ENCODE data around the gene POC5. TPM values are rescaled to one million over a fixed set of nuclear protein-coding genes. Genes with fewer than 3 reads are reported as not detected.

Gene POC5
- polyA plus RNA-seq, 4 donors: 4.3 to 9.0 (median 6.7) TPM

- Histone ChIP-seq H3K4me3 (ENCODE audit: low read depth in 1 of 3, low read length in 3 of 3) (no peak overlapping the region), H3K27me3 (ENCODE audit: control insufficient read depth in 3 of 3, insufficient read depth in 3 of 3, low read length in 3 of 3) (peaks cover 0 to 4% (median 0%) of the 10 kb centered on the region in 3 donors), H3K9me3 (ENCODE audit: control insufficient read depth in 2 of 2, insufficient read depth in 1 of 2, low read depth in 1 of 2, low read length in 1 of 2) (peaks cover 0 to 4% of the 10 kb centered on the region in 2 donors), H3K36me3 (ENCODE audit: control insufficient read depth in 3 of 3, insufficient read depth in 2 of 3, low read depth in 1 of 3, low read length in 3 of 3) (no peaks in the 10 kb centered on the region), H3K27ac (ENCODE audit: low read depth in 1 of 3, low read length in 2 of 3) (no peak overlapping the region), H3K4me1 (ENCODE audit: control insufficient read depth in 3 of 3, insufficient read depth in 2 of 3, low read depth in 1 of 3, low read length in 2 of 3) (peaks cover 0 to 1% (median 0%) of the 10 kb centered on the region in 3 donors)
- WGBS, 3 donors: 86 to 90% (median 90%) methylated on average over 5 of the region's 5 CpGs
- DNase-seq: no peak
- no peak for FAIRE-seq
Observed at GRCh38 chr5:75720882-75721281, 3.6 kb upstream of the POC5 start.

DNA sequence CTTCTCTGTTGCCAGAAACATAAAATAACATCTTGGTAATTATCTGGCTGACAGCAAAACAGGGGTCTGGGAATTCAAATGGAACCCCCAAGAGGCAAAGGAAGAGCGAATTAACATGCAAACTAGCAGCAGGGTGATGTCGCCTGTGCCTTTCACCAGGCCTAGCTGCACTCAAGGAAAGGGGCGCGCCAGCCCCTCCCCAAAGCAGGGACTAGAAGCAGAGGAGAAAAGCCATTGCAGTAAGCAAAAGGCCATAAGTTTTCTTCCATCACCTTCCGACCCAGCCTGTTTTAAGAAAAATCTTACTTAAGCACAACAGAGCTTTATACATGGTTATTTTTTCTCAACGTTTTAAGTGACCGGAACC, 539 bp downstream of the POC5 start:
- WGBS, 3 donors: 1 to 3% (median 2%) methylated on average over 7 of the region's 7 CpGs
- FAIRE-seq (no peak), DNase-seq (no peak)
- Histone ChIP-seq H3K4me3 (ENCODE audit: low read depth in 1 of 3, low read length in 3 of 3) (peak overlapping the region; percentile 58 to 84 (median 68)), H3K36me3 (ENCODE audit: control insufficient read depth in 3 of 3, insufficient read depth in 2 of 3, low read depth in 1 of 3, low read length in 3 of 3) (peaks cover 0 to 2% (median 1%) of the 10 kb centered on the region in 3 donors), H3K27me3 (ENCODE audit: control insufficient read depth in 3 of 3, insufficient read depth in 3 of 3, low read length in 3 of 3) (peaks cover 0 to 4% (median 0%) of the 10 kb centered on the region in 3 donors), H3K4me1 (ENCODE audit: control insufficient read depth in 3 of 3, insufficient read depth in 2 of 3, low read depth in 1 of 3, low read length in 2 of 3) (peaks cover 0 to 3% (median 0%) of the 10 kb centered on the region in 3 donors), H3K9me3 (ENCODE audit: control insufficient read depth in 2 of 2, insufficient read depth in 1 of 2, low read depth in 1 of 2, low read length in 1 of 2) (peaks cover 0 to 4% of the 10 kb centered on the region in 2 donors), H3K27ac (ENCODE audit: low read depth in 1 of 3, low read length in 2 of 3) (peak overlapping the region; percentile 66 to 90 (median 82))

DNA sequence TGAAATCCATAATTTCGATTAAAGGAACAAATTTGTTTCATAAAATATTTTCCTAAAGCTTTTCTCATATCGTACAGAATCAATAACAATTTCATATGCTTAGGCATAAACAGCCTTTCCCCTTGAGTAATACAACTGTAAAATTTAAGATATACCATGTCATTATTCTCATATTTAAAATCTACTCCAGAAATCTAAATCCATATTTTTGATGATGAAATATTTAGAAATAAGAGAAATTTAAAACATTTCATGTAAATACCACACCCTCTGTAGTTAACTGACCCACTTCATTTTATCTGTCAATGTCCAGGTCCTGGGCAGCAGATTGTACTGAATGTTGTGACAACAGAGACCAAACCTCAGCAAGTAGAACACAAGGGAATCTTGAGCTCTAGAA, 5.1 kb downstream of the POC5 start:
- no peaks in the 10 kb centered on the region for H3K27me3 ChIP-seq (ENCODE audit: control insufficient read depth in 3 of 3, insufficient read depth in 3 of 3, low read length in 3 of 3)
- DNase-seq: no peak
- no peaks in the 10 kb centered on the region for H3K9me3 ChIP-seq (ENCODE audit: control insufficient read depth in 2 of 2, insufficient read depth in 1 of 2, low read depth in 1 of 2, low read length in 1 of 2)
- H3K4me3 ChIP-seq (ENCODE audit: low read depth in 1 of 3, low read length in 3 of 3): no peak overlapping the region
- WGBS, 3 donors: 94 to 100% (median 96%) methylated on average over 2 of the region's 2 CpGs
- peaks cover 2 to 11% (median 2%) of the 10 kb centered on the region in 3 donors for H3K36me3 ChIP-seq (ENCODE audit: control insufficient read depth in 3 of 3, insufficient read depth in 2 of 3, low read depth in 1 of 3, low read length in 3 of 3)
- no peak for FAIRE-seq
- peaks cover 0 to 3% (median 0%) of the 10 kb centered on the region in 3 donors for H3K4me1 ChIP-seq (ENCODE audit: control insufficient read depth in 3 of 3, insufficient read depth in 2 of 3, low read depth in 1 of 3, low read length in 2 of 3)
- no peak overlapping the region for H3K27ac ChIP-seq (ENCODE audit: low read depth in 1 of 3, low read length in 2 of 3)

DNA sequence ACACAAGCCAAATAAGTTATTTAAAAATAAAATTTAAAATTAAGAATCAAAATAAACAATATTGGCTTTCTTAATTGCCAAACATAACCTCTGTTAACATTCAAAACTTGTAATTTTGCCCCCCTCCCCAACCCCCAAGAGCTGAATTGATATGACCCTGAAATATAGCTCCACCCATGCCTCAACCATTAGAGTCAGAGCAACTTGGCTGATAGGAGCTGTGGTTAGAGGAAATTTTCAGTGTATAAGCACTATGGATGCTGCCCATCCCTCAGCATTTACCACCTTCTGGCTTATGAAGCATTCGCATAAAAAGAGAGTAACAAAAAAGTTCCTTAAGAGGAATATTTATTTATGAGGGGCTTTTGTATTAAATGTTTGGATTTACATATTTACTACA, 6.1 kb downstream of the POC5 start:
- WGBS, 3 donors: 98 to 100% (median 98%) methylated on average over 1 of the region's 1 CpG
- peaks cover 2 to 13% (median 2%) of the 10 kb centered on the region in 3 donors for H3K36me3 ChIP-seq (ENCODE audit: control insufficient read depth in 3 of 3, insufficient read depth in 2 of 3, low read depth in 1 of 3, low read length in 3 of 3)
- DNase-seq (no peak), FAIRE-seq (no peak)
- H3K27ac ChIP-seq (ENCODE audit: low read depth in 1 of 3, low read length in 2 of 3): no peak overlapping the region
- H3K27me3 ChIP-seq (ENCODE audit: control insufficient read depth in 3 of 3, insufficient read depth in 3 of 3, low read length in 3 of 3): no peaks in the 10 kb centered on the region
- H3K4me3 ChIP-seq (ENCODE audit: low read depth in 1 of 3, low read length in 3 of 3): no peak overlapping the region
- peaks cover 0 to 3% (median 0%) of the 10 kb centered on the region in 3 donors for H3K4me1 ChIP-seq (ENCODE audit: control insufficient read depth in 3 of 3, insufficient read depth in 2 of 3, low read depth in 1 of 3, low read length in 2 of 3)
- no peaks in the 10 kb centered on the region for H3K9me3 ChIP-seq (ENCODE audit: control insufficient read depth in 2 of 2, insufficient read depth in 1 of 2, low read depth in 1 of 2, low read length in 1 of 2)

DNA sequence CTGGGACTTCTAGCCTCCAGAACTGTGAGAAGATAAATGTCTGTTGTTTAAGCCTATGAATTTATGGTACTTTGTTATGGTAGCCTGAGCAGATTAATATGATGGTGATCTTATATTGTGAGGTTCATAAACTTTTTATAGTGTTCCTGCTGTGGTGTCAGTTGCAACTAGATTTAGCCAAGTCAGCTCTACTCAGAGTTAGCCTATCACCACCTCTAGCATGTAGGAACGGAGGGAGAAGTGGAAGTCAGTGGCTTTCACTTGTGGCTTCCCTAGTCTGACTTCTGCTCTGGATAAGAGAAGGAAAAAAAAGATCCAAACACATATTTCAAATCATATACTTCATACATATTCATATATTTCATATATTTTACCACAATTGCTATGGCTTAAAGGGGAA, 6.6 kb downstream of the POC5 start:
- FAIRE-seq (no peak), DNase-seq (no peak)
- H3K27ac ChIP-seq (ENCODE audit: low read depth in 1 of 3, low read length in 2 of 3): no peak overlapping the region
- no peak overlapping the region for H3K4me3 ChIP-seq (ENCODE audit: low read depth in 1 of 3, low read length in 3 of 3)
- H3K9me3 ChIP-seq (ENCODE audit: control insufficient read depth in 2 of 2, insufficient read depth in 1 of 2, low read depth in 1 of 2, low read length in 1 of 2): no peaks in the 10 kb centered on the region
- 85 to 100% (median 93%) methylated on average over 1 of the region's 1 CpG for WGBS, 3 donors
- no peaks in the 10 kb centered on the region for H3K4me1 ChIP-seq (ENCODE audit: control insufficient read depth in 3 of 3, insufficient read depth in 2 of 3, low read depth in 1 of 3, low read length in 2 of 3)
- H3K36me3 ChIP-seq (ENCODE audit: control insufficient read depth in 3 of 3, insufficient read depth in 2 of 3, low read depth in 1 of 3, low read length in 3 of 3): peaks cover 2 to 13% (median 2%) of the 10 kb centered on the region in 3 donors
- H3K27me3 ChIP-seq (ENCODE audit: control insufficient read depth in 3 of 3, insufficient read depth in 3 of 3, low read length in 3 of 3): no peaks in the 10 kb centered on the region

DNA sequence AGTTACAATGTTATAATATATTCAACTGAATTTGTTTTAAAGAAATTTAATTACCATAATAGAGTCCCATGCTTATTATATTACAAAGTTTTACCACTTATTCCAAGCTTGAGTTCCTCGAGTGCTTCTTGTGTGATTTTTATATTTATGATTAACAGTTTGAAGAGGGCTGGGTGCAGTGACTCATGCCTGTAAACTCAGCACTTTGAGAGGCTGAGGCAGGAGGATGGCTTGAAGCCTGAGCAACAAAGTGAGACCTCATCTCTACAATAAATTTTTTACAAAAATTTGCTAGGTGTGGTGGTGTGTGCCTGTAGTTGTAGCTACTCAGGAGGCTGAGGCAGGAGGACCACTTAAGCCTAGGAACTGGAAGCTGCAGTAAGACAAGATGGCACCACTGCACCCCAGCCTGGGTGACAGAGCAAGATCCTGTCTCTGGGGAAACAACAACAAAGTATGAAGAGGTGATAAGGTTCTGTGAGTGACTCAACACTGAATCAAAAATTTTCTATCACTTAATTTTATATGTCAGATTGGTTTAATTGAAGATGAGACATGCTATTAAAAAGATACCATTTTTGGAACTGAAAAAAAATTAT, 9.2 kb downstream of the POC5 start:
- Histone ChIP-seq H3K4me1 (ENCODE audit: control insufficient read depth in 3 of 3, insufficient read depth in 2 of 3, low read depth in 1 of 3, low read length in 2 of 3) (no peaks in the 10 kb centered on the region), H3K36me3 (ENCODE audit: control insufficient read depth in 3 of 3, insufficient read depth in 2 of 3, low read depth in 1 of 3, low read length in 3 of 3) (peaks cover 1 to 19% (median 2%) of the 10 kb centered on the region in 3 donors), H3K27me3 (ENCODE audit: control insufficient read depth in 3 of 3, insufficient read depth in 3 of 3, low read length in 3 of 3) (no peaks in the 10 kb centered on the region), H3K27ac (ENCODE audit: low read depth in 1 of 3, low read length in 2 of 3) (no peak overlapping the region), H3K4me3 (ENCODE audit: low read depth in 1 of 3, low read length in 3 of 3) (no peak overlapping the region), H3K9me3 (ENCODE audit: control insufficient read depth in 2 of 2, insufficient read depth in 1 of 2, low read depth in 1 of 2, low read length in 1 of 2) (no peaks in the 10 kb centered on the region)
- FAIRE-seq: no peak
- DNase-seq: no peak
- WGBS, 3 donors: 51 to 53% (median 53%) methylated on average over 1 of the region's 1 CpG

DNA sequence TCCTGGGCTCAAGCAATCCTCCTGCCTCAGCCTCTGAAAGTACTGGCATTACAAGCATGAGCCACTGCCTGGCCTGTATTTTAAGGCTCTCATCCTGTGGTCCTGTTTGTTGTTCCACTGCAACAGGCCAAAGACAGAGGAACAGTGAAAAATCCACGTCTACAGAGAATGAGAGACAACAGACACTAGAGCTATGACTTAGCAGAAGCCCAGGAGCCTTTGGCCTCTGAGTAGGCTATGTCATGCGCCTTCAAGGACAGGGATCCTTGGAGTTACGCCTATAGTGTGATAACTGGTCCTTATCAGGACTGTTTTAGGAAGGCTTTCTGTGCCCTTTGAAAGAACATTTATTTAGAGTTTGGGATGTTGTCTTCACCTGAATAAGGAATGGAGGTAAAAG, 10.5 kb downstream of the POC5 start:
- DNase-seq (peak in 1 of 2 donors; percentile 11), FAIRE-seq (no peak)
- peak overlapping the region in 1 of 3 donors; percentile 48 for H3K27ac ChIP-seq (ENCODE audit: low read depth in 1 of 3, low read length in 2 of 3)
- no peaks in the 10 kb centered on the region for H3K4me1 ChIP-seq (ENCODE audit: control insufficient read depth in 3 of 3, insufficient read depth in 2 of 3, low read depth in 1 of 3, low read length in 2 of 3)
- H3K27me3 ChIP-seq (ENCODE audit: control insufficient read depth in 3 of 3, insufficient read depth in 3 of 3, low read length in 3 of 3): no peaks in the 10 kb centered on the region
- WGBS, 3 donors: 71 to 91% (median 73%) methylated on average over 3 of the region's 3 CpGs
- H3K9me3 ChIP-seq (ENCODE audit: control insufficient read depth in 2 of 2, insufficient read depth in 1 of 2, low read depth in 1 of 2, low read length in 1 of 2): no peaks in the 10 kb centered on the region
- peaks cover 0 to 19% (median 4%) of the 10 kb centered on the region in 3 donors for H3K36me3 ChIP-seq (ENCODE audit: control insufficient read depth in 3 of 3, insufficient read depth in 2 of 3, low read depth in 1 of 3, low read length in 3 of 3)
- H3K4me3 ChIP-seq (ENCODE audit: low read depth in 1 of 3, low read length in 3 of 3): no peak overlapping the region

DNA sequence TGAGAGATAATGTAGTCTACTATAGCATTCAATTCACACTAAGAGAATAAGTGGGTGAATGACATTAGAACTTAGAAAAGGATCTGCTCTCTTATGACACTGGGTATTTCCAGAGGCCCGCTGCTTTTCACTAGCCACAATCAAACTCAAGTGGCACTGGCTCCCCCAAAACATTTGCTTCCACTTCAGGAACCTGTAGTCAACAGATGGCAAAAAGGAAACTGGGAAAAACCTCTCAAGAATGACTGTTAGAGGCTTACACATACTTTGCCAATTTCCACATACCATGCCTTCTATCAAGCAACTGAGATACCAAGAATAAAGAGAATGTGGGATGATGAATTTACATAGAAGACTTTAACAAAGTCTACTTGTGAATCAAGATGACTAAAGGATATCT, 11.2 kb downstream of the POC5 start:
- no peak for DNase-seq
- Histone ChIP-seq H3K4me3 (ENCODE audit: low read depth in 1 of 3, low read length in 3 of 3) (no peak overlapping the region), H3K36me3 (ENCODE audit: control insufficient read depth in 3 of 3, insufficient read depth in 2 of 3, low read depth in 1 of 3, low read length in 3 of 3) (peaks cover 0 to 19% (median 2%) of the 10 kb centered on the region in 3 donors), H3K27ac (ENCODE audit: low read depth in 1 of 3, low read length in 2 of 3) (no peak overlapping the region), H3K27me3 (ENCODE audit: control insufficient read depth in 3 of 3, insufficient read depth in 3 of 3, low read length in 3 of 3) (no peaks in the 10 kb centered on the region), H3K4me1 (ENCODE audit: control insufficient read depth in 3 of 3, insufficient read depth in 2 of 3, low read depth in 1 of 3, low read length in 2 of 3) (no peaks in the 10 kb centered on the region), H3K9me3 (ENCODE audit: control insufficient read depth in 2 of 2, insufficient read depth in 1 of 2, low read depth in 1 of 2, low read length in 1 of 2) (no peaks in the 10 kb centered on the region)
- 89 to 97% (median 96%) methylated on average over 1 of the region's 1 CpG for WGBS, 3 donors
- no peak for FAIRE-seq

DNA sequence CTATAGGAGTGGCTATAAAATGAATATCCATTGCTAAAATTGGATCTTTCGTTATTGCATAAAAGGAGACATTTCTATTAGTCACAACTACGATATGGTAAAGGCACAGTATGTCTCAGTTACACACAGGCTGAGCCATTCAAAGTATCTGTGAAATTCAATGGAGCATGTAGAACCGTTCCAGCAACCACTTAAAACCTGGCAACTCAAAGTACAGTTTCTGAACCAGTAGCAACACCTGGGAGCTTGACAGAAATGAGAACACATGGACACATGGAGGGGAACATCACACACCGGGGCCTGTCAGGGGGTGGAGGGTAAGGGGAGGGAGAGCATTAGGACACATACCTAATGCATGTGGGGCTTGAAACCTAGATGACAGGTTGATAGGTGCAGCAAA, 15.4 kb downstream of the POC5 start:
- no peak for DNase-seq
- peaks cover 0 to 9% (median 2%) of the 10 kb centered on the region in 3 donors for H3K36me3 ChIP-seq (ENCODE audit: control insufficient read depth in 3 of 3, insufficient read depth in 2 of 3, low read depth in 1 of 3, low read length in 3 of 3)

More for the DNA sequence above, 15.4 kb downstream of the POC5 start:
- Histone ChIP-seq H3K27me3 (ENCODE audit: control insufficient read depth in 3 of 3, insufficient read depth in 3 of 3, low read length in 3 of 3) (no peaks in the 10 kb centered on the region), H3K4me1 (ENCODE audit: control insufficient read depth in 3 of 3, insufficient read depth in 2 of 3, low read depth in 1 of 3, low read length in 2 of 3) (no peaks in the 10 kb centered on the region), H3K4me3 (ENCODE audit: low read depth in 1 of 3, low read length in 3 of 3) (no peak overlapping the region), H3K27ac (ENCODE audit: low read depth in 1 of 3, low read length in 2 of 3) (no peak overlapping the region), H3K9me3 (ENCODE audit: control insufficient read depth in 2 of 2, insufficient read depth in 1 of 2, low read depth in 1 of 2, low read length in 1 of 2) (no peaks in the 10 kb centered on the region)
- WGBS, 3 donors: 92 to 97% (median 97%) methylated on average over 4 of the region's 4 CpGs
- no peak for FAIRE-seq

All from small intestine (tissue), 7 donors.